Type B pancreatic cell (in vitro differentiated cells): ENCODE data around the gene ANKRD60. TPM values are rescaled to one million over a fixed set of nuclear protein-coding genes. Genes with fewer than 3 reads are reported as not detected.

Experiments used
- DNase-seq: peaks from one replicate; pipeline ENCODE4 v3.0.0; 2021; ENCODE audit warnings: mixed read lengths; ENCODE audit not compliant: unreplicated experiment; ENCODE audit errors: extremely low spot score
- H3K27ac Mint-ChIP-seq: 2 replicates; pipeline ENCODE4 v1.8.0; 2021; ENCODE audit warnings: mild to moderate bottlenecking, mixed read lengths
- H3K27me3 Mint-ChIP-seq: 2 replicates; pipeline ENCODE4 v1.8.0; 2021; ENCODE audit warnings: mixed read lengths
- H3K36me3 Mint-ChIP-seq: 2 replicates; pipeline ENCODE4 v1.8.0; 2021; ENCODE audit warnings: mixed read lengths
- H3K4me1 Mint-ChIP-seq: one replicate; pipeline ENCODE4 v1.8.0; 2021; ENCODE audit warnings: mixed read lengths; ENCODE audit not compliant: unreplicated experiment
- H3K4me3 Mint-ChIP-seq: 2 replicates; pipeline ENCODE4 v1.8.0; 2021; ENCODE audit warnings: mild to moderate bottlenecking, mixed read lengths
- H3K9me3 Mint-ChIP-seq: 2 replicates; pipeline ENCODE4 v1.8.0; 2021; ENCODE audit warnings: mixed read lengths
- CTCF ChIP-seq: fragments of 200-600 bp; sonication (generic); conservative IDR thresholded peaks from 2 replicates; pipeline ENCODE4 v1.5.0; 2021; ENCODE audit warnings: antibody characterized with exemption, mild to moderate bottlenecking
- total RNA-seq: library from RNA; stranded (reverse); gene quantifications from 2 replicates; pipeline ENCODE4 v1.2.1, GENCODE V29; 2021; ENCODE audit warnings: low replicate concordance

The ANKRD60 gene
- total RNA-seq, 1 donor from 2014 or later: not detected

GRCh38 chr20:58238490-58238889 lies 10.0 kb upstream of the ANKRD60 start:
- Mint-ChIP-seq H3K4me3 (no peak overlapping the region), H3K4me1 (peaks cover 12% of the 10 kb centered on the region), H3K36me3 (peaks cover 3% of the 10 kb centered on the region), H3K9me3 (no peaks in the 10 kb centered on the region), H3K27ac (no peak overlapping the region), H3K27me3 (peaks cover 21% of the 10 kb centered on the region)
- DNase-seq: no peak
- TF ChIP-seq CTCF: no peak

GRCh38 chr20:58237318-58238132 lies 9.1 kb upstream of the ANKRD60 start:
- Mint-ChIP-seq H3K4me1 (peaks cover 12% of the 10 kb centered on the region), H3K9me3 (no peaks in the 10 kb centered on the region), H3K27ac (no peak overlapping the region), H3K36me3 (peaks cover 3% of the 10 kb centered on the region), H3K27me3 (peaks cover 21% of the 10 kb centered on the region), H3K4me3 (peak overlapping the region; percentile 85)
- TF ChIP-seq CTCF: no peak
- DNase-seq: no peak

- Mint-ChIP-seq H3K9me3 (no peaks in the 10 kb centered on the region), H3K36me3 (peaks cover 3% of the 10 kb centered on the region), H3K4me3 (peak overlapping the region; percentile 85), H3K27me3 (peaks cover 23% of the 10 kb centered on the region), H3K4me1 (peaks cover 12% of the 10 kb centered on the region), H3K27ac (no peak overlapping the region)
- peak; percentile 87 for DNase-seq
- TF ChIP-seq CTCF: peak; percentile 98
Observed at GRCh38 chr20:58236612-58237317, 8.3 kb upstream of the ANKRD60 start.

- DNase-seq: no peak
- peaks cover 12% of the 10 kb centered on the region for H3K4me1 Mint-ChIP-seq
- H3K27me3 Mint-ChIP-seq: peaks cover 38% of the 10 kb centered on the region
- H3K27ac Mint-ChIP-seq: no peak overlapping the region
- H3K4me3 Mint-ChIP-seq: no peak overlapping the region
- no peak for TF ChIP-seq CTCF
- no peaks in the 10 kb centered on the region for H3K9me3 Mint-ChIP-seq
- H3K36me3 Mint-ChIP-seq: peaks cover 3% of the 10 kb centered on the region
Observed at GRCh38 chr20:58235010-58235409, 6.6 kb upstream of the ANKRD60 start.

GRCh38 chr20:58233881-58234528 lies 5.6 kb upstream of the ANKRD60 start:
- peaks cover 17% of the 10 kb centered on the region for H3K4me1 Mint-ChIP-seq
- no peaks in the 10 kb centered on the region for H3K9me3 Mint-ChIP-seq
- H3K27ac Mint-ChIP-seq: no peak overlapping the region
- H3K4me3 Mint-ChIP-seq: no peak overlapping the region
- H3K27me3 Mint-ChIP-seq: peaks cover 48% of the 10 kb centered on the region
- no peak for DNase-seq
- peaks cover 3% of the 10 kb centered on the region for H3K36me3 Mint-ChIP-seq
- TF ChIP-seq CTCF: peak; percentile 78
